HG02763 (cell line): ENCODE measurements around the gene CFAP20.
"Not testable (repeated sequence)": the region's sequence is repeated elsewhere in the genome, so short reads cannot be mapped to it uniquely, and the experiment has no call there.

ENCODE experiments used
- ATAC-seq: cut with Tn5 transposase; IDR thresholded peaks from one replicate; pipeline ENCODE4 v1.9.1; 2021; ENCODE audit warnings: mild to moderate bottlenecking, moderate library complexity; ENCODE audit not compliant: unreplicated experiment

CFAP20 gene

DNA sequence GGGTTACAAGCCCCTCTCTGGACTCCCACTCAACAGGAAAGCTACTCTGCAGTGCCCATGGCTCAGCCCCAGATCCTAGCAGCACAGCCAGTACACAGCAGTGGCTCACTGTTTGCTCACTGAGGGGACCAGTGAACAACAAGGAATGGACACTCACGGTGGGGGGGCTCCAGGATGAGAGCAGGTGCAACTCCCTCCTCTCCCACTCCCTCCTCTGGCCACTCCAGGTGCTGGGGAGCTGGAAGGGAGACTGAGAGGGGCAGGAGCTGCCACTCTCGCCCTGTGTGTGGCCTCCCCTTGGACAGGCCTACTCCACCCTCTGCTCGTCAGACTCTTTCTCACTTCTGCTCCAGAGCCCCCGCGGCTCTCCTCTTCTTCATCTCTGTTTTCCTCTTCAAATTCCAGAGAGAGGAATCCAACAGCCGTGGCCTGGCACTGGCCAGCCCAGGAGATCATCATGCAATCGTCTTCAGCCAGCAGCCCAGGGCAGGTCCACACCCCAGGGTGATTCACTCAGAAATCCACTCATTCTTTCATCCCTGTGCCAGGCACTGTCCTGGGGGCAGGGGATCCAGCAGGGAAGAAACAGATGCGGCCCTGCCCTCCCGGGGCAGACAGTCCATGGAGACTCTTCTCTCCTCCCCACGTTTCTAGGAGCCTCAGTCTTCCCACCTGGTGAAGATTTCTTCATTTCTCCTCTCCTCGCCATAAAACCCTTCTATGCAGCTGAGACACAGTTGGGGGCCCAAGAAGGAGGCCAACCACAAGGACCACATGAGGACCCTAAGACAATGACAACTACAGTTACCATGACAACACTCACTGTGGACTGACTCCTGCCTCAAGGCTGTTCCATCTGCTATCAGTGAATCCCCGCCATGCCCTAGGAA lies 30.7 kb downstream of the CFAP20 start:
- no peak for ATAC-seq

GRCh38 chr16:58096249-58096648 lies 32.9 kb downstream of the CFAP20 start:
- no peak for ATAC-seq

DNA sequence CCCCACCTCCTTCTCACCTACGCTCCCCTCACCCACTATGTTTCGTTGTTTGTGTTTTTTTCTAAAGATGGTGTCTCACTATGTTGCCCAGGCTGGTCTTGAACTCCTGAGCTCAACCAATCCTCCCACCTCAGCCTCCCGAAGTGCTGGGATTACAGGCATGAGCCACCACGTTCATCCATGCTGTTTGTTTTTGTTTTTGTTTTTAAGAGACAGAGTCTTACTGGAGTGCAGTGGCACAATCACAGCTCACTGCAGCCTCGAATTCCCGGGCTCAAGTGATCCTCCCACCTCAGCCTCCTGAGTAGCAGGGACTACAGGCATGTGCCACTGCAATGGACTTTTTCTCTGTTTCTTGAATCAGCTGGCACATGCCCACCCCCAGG lies 33.6 kb downstream of the CFAP20 start:
- not testable (repeated sequence) for ATAC-seq

DNA sequence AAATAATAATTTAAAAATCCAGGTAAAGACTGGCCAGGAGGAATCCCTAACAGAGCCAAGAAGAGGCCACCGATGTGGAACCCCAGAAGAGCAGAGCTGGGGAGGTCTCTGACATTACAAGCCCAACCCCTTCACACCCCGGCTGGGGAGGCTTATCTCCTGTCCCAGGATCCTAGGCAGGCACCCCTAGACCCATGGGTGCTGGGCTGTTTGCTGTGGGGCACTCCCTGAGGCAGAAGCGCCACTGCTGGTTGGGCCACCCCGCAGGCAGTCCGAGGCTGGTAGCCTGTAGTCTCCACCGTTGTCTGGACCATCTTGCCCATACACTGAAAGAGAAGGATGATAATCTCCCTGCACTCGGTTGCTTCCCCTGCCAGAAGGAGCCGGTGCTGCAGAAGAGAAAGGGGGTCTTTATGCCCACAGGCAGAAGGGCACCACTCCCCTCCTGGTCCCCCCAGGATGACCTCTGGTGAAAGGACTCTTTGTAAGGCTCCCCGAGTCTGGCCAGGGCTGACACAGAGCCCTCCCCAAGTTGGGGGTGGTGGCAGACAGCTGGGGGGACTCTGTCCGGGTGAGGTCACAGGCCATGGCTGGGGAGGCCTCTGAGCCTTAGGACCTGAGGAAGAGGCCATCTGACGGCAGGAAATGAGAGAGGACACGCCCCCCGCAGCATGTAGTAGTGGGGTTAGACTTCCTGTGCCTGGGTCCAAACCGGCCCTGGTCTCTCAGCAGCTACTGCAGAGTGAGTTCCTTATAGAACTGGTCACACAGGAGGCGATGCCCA lies 34.2 kb downstream of the CFAP20 start:
- ATAC-seq = no peak

GRCh38 chr16:58094026-58094425 lies 35.2 kb downstream of the CFAP20 start:
- no peak for ATAC-seq

- not testable (repeated sequence) for ATAC-seq
Observed at GRCh38 chr16:58090396-58090795, 38.8 kb downstream of the CFAP20 start.

DNA sequence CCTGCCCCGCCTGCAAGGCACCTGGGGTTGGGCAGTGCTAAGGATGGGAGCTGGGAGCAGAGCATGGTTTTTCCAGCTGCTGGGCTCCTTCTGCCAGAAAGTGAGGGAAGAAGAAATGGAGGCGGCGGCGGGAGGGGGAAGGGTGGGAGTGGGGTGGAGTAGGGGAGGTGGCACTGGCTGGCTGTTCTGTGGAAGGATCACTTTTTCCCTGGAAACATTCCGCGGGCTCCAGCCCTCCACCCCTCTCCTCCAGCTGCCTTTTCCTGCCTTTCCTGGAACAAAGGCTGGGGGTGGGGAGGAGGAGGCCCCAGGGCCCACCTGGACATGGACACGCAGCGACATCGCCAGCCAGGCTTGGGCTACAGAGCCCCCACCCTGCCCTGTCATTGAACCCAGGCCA lies 41.1 kb downstream of the CFAP20 start:
- ATAC-seq = no peak

GRCh38 chr16:58087209-58087913 lies 41.8 kb downstream of the CFAP20 start:
- no peak for ATAC-seq

DNA sequence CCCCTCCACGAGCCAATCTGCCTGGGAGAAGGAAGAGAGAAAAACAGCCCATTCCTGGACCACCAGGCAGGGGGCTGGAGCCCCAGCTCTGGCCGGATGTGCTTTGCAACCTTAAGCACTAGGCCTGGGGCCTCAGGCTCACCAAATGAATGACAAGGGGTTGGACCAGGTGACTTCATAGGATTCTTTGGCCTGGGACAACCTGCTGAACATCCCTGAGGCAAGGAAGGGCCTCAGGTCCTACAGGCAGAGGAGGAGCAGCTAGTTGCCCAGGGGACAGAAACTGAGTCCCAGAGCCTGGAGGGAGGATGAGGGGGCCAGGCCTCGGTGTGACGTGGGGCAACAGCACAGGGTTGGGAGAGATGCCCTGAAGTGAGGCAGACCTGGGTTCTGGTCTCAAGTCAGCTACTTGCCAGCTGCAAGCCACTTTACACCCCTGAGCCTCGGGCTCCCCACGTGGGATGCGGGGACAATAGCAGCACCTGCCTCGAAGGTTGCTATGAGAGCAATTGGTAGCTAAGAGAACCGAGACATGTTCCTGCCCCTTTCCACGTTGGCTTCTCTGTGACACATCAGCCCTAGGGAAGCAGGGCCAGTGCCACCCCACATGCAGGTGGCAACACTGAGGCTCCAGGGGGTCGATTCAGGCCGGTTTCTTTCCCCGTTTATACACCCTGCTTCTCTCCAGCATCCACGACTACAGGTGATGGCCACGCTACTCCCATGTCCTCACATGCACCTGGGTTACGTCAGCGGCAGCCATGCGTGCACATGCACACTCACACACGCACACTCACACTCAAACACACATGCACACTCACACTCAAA lies 42.6 kb downstream of the CFAP20 start:
- no peak for ATAC-seq

GRCh38 chr16:58085584-58086251 lies 43.5 kb downstream of the CFAP20 start:
- ATAC-seq = no peak

GRCh38 chr16:58085171-58085570 lies 44.0 kb downstream of the CFAP20 start:
- no peak for ATAC-seq

DNA sequence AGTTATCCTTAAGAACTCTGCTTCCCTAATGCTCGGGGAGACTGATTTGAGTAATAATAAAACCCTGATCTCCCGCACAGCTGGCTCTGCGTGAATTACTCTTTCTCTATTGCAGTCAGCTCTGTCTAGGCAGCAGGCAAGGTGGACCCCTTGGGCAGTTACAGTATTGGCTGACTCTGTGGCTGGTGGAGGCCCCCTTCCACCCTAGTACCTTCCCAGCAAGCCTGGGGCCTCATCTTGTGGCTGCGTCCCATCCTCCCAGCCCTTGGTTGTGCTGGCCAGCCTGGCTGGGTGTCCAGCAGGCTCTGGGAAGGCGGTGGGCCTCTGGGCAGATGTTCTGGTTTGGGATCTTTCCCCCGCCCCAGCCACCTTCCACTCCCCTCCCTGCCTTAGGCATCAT lies 44.5 kb downstream of the CFAP20 start:
- no peak for ATAC-seq

- no peak for ATAC-seq
Observed at GRCh38 chr16:58082381-58082780, 46.8 kb downstream of the CFAP20 start.

- not testable (repeated sequence) for ATAC-seq
Observed at GRCh38 chr16:58080657-58081056, 48.5 kb downstream of the CFAP20 start.

- no peak for ATAC-seq
Observed at GRCh38 chr16:58077796-58078195, 51.4 kb downstream of the CFAP20 start.

DNA sequence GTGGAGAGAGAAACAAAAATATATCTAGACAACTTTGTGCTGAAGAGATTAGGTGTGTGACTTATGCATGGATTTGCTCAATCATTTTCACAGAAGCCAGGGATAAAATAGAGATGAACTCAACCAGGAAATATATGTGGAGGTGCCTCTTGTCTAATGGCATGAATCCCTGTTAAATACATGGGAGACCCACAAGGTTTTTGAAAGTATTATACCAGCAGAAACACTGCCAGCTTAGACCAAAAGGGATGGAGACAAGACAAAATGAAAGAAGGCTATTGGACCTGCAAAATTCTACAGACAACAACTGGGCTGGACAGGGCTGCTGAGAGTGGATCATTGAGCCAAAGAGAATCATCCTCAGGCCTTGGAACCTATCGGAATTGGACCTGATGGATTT lies 52.7 kb downstream of the CFAP20 start:
- no peak for ATAC-seq

- ATAC-seq = no peak
Observed at GRCh38 chr16:58074657-58075056, 54.5 kb downstream of the CFAP20 start.

DNA sequence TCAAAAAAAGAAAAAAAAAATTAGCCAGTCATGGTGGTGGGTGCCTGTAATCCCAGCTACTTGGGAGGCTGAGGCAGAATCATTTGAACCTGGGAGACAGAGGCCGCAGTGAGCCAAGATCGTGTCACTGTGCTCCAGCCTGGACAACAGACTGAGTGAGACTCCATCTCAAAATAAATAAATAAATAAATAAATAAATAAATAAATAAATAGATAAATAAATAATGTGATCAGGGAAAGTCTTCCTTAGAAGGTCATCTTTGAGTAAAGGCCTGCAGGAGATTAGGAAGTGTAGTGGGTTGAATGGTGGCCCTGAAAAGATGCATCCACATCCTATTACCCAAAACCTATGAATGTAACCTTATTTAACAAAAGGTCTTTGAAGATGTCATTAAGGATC lies 56.1 kb downstream of the CFAP20 start:
- ATAC-seq = not testable (repeated sequence)

DNA sequence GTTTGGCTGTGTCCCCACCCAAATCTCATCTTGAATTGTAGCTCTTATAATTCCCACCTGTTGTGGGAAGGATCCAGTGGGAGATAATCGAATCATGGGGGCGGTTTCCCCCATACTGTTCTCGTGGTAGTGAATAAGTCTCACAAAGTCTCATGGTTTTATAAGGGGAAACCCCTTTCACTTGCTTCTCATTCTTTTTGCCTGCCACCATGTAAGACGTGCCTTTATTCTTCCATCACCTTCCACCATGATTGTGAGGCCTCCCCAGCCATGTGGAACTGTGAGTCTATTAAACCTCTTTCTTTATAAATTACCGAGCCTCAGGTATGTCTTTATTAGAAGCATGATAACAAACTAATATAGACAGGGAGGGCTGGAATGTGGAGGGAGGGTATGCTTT lies 57.0 kb downstream of the CFAP20 start:
- not testable (repeated sequence) for ATAC-seq

DNA sequence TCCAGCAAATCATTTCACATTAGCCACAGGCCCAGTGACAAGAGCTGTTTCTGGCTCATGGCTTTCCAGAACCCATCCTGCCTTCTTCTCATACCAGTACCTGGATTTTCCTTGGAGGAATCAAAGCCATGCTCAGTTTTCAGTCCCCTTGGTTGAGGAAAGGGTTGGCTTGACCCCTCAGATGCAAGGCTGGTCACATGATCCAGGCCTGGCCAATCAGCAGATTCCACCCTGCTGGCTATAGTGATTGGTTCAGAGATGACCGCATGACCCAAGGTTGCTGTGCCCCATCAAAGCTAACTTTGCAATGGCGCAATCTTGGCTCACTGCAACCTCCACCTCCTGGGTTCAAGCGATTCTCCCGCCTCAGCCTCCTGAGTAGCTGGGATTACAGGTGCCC lies 58.6 kb downstream of the CFAP20 start:
- ATAC-seq = no peak
